ENCODE data around the gene C2CD5.

C2CD5 gene

GRCh38 chr12:22437031-22437806 lies 107.1 kb downstream of the C2CD5 start:
- Histone ChIP-seq H4K20me1 (ENCODE audit: insufficient read depth, low read length) (no peaks in the 10 kb centered on the region), H3K4me1 (ENCODE audit: insufficient read depth, low read length) (no peaks in the 10 kb centered on the region), H3K4me2 (ENCODE audit: insufficient read depth, low read length) (no peak overlapping the region), H3K27me3 (ENCODE audit: insufficient read depth, low read length, poor library complexity) (no peaks in the 10 kb centered on the region), H3K4me3 (ENCODE audit: low read depth in 1 of 2, low read length in 2 of 2) (no peak overlapping the region), H2AFZ (ENCODE audit: low read depth, low read length) (no peak overlapping the region), H3K36me3 (ENCODE audit: insufficient read depth, low read length) (no peaks in the 10 kb centered on the region), H3K9me3 (ENCODE audit: insufficient read depth, low read length, severe bottlenecking) (no peaks in the 10 kb centered on the region), H3K27ac (ENCODE audit: low read length) (no peak overlapping the region), H3K9ac (ENCODE audit: low read depth, low read length) (no peak overlapping the region), H3K79me2 (ENCODE audit: insufficient read depth, low read length) (no peaks in the 10 kb centered on the region)
- no peak for DNase-seq
- TF ChIP-seq EZH2 (IDR thresholded peaks at IDR 0.05; ENCODE audit: borderline replicate concordance, low read depth, low read length, severe bottlenecking) = no peak
- ATAC-seq (ENCODE audit: insufficient read depth, low read depth) = no peak

GRCh38 chr12:22435583-22435982 lies 108.8 kb downstream of the C2CD5 start:
- Histone ChIP-seq H3K4me2 (ENCODE audit: insufficient read depth, low read length) (no peak overlapping the region), H2AFZ (ENCODE audit: low read depth, low read length) (no peak overlapping the region), H3K9me3 (ENCODE audit: insufficient read depth, low read length, severe bottlenecking) (no peaks in the 10 kb centered on the region), H3K27me3 (ENCODE audit: insufficient read depth, low read length, poor library complexity) (no peaks in the 10 kb centered on the region), H3K36me3 (ENCODE audit: insufficient read depth, low read length) (no peaks in the 10 kb centered on the region), H3K9ac (ENCODE audit: low read depth, low read length) (no peak overlapping the region), H3K27ac (ENCODE audit: low read length) (no peak overlapping the region), H3K79me2 (ENCODE audit: insufficient read depth, low read length) (no peaks in the 10 kb centered on the region), H4K20me1 (ENCODE audit: insufficient read depth, low read length) (no peaks in the 10 kb centered on the region), H3K4me3 (ENCODE audit: low read depth in 1 of 2, low read length in 2 of 2) (no peak overlapping the region), H3K4me1 (ENCODE audit: insufficient read depth, low read length) (no peaks in the 10 kb centered on the region)
- TF ChIP-seq, protein P1, sequence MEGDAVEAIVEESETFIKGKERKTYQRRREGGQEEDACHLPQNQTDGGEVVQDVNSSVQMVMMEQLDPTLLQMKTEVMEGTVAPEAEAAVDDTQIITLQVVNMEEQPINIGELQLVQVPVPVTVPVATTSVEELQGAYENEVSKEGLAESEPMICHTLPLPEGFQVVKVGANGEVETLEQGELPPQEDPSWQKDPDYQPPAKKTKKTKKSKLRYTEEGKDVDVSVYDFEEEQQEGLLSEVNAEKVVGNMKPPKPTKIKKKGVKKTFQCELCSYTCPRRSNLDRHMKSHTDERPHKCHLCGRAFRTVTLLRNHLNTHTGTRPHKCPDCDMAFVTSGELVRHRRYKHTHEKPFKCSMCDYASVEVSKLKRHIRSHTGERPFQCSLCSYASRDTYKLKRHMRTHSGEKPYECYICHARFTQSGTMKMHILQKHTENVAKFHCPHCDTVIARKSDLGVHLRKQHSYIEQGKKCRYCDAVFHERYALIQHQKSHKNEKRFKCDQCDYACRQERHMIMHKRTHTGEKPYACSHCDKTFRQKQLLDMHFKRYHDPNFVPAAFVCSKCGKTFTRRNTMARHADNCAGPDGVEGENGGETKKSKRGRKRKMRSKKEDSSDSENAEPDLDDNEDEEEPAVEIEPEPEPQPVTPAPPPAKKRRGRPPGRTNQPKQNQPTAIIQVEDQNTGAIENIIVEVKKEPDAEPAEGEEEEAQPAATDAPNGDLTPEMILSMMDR (IDR thresholded peaks at IDR 0.05; ENCODE audit: borderline replicate concordance, extremely low read depth, low read length, poor library complexity, severe bottlenecking) = no peak
- no peak for TF ChIP-seq EZH2 (IDR thresholded peaks at IDR 0.05; ENCODE audit: borderline replicate concordance, low read depth, low read length, severe bottlenecking)
- no peak for ATAC-seq (ENCODE audit: insufficient read depth, low read depth)
- DNase-seq = no peak

- Histone ChIP-seq H2AFZ (ENCODE audit: low read depth, low read length) (no peak overlapping the region), H3K9ac (ENCODE audit: low read depth, low read length) (no peak overlapping the region), H3K27me3 (ENCODE audit: insufficient read depth, low read length, poor library complexity) (no peaks in the 10 kb centered on the region), H3K9me3 (ENCODE audit: insufficient read depth, low read length, severe bottlenecking) (no peaks in the 10 kb centered on the region), H3K36me3 (ENCODE audit: insufficient read depth, low read length) (no peaks in the 10 kb centered on the region), H3K4me1 (ENCODE audit: insufficient read depth, low read length) (no peaks in the 10 kb centered on the region), H3K4me2 (ENCODE audit: insufficient read depth, low read length) (no peak overlapping the region), H3K79me2 (ENCODE audit: insufficient read depth, low read length) (no peaks in the 10 kb centered on the region), H3K27ac (ENCODE audit: low read length) (no peak overlapping the region), H4K20me1 (ENCODE audit: insufficient read depth, low read length) (no peaks in the 10 kb centered on the region), H3K4me3 (ENCODE audit: low read depth in 1 of 2, low read length in 2 of 2) (no peak overlapping the region)
- TF ChIP-seq EZH2 (IDR thresholded peaks at IDR 0.05; ENCODE audit: borderline replicate concordance, low read depth, low read length, severe bottlenecking) = no peak
- TF ChIP-seq, protein P1 (IDR thresholded peaks at IDR 0.05; ENCODE audit: borderline replicate concordance, extremely low read depth, low read length, poor library complexity, severe bottlenecking) = no peak
- DNase-seq = no peak
- ATAC-seq (ENCODE audit: insufficient read depth, low read depth) = no peak
Observed at GRCh38 chr12:22431693-22432251, 112.6 kb downstream of the C2CD5 start.

- H3K4me2 ChIP-seq (ENCODE audit: insufficient read depth, low read length) = no peak overlapping the region
- H3K36me3 ChIP-seq (ENCODE audit: insufficient read depth, low read length) = no peaks in the 10 kb centered on the region
Observed at GRCh38 chr12:22416801-22417200, 127.5 kb downstream of the C2CD5 start.

More at GRCh38 chr12:22416801-22417200, 127.5 kb downstream of the C2CD5 start:
- TF ChIP-seq EZH2 (IDR thresholded peaks at IDR 0.05; ENCODE audit: borderline replicate concordance, low read depth, low read length, severe bottlenecking) = no peak
- TF ChIP-seq, protein P1 (IDR thresholded peaks at IDR 0.05; ENCODE audit: borderline replicate concordance, extremely low read depth, low read length, poor library complexity, severe bottlenecking) = no peak
- no peaks in the 10 kb centered on the region for H3K9me3 ChIP-seq (ENCODE audit: insufficient read depth, low read length, severe bottlenecking)
- DNase-seq = no peak
- H3K4me3 ChIP-seq (ENCODE audit: low read depth in 1 of 2, low read length in 2 of 2) = no peak overlapping the region
- no peaks in the 10 kb centered on the region for H4K20me1 ChIP-seq (ENCODE audit: insufficient read depth, low read length)
- no peak for ATAC-seq (ENCODE audit: insufficient read depth, low read depth)
- H3K27ac ChIP-seq (ENCODE audit: low read length) = no peak overlapping the region
- H3K9ac ChIP-seq (ENCODE audit: low read depth, low read length) = no peak overlapping the region
- H3K79me2 ChIP-seq (ENCODE audit: insufficient read depth, low read length) = no peaks in the 10 kb centered on the region
- no peak overlapping the region for H2AFZ ChIP-seq (ENCODE audit: low read depth, low read length)
- no peaks in the 10 kb centered on the region for H3K4me1 ChIP-seq (ENCODE audit: insufficient read depth, low read length)
- H3K27me3 ChIP-seq (ENCODE audit: insufficient read depth, low read length, poor library complexity) = no peaks in the 10 kb centered on the region

Data from DND-41 (cell line).